Hematopoietic multipotent progenitor cell treated with erythropoietin and hydrocortisone succinate and interleukin-3 and kit ligand, for 15 days (in vitro differentiated cells): ENCODE results near the gene FAM111A.

ENCODE experiments used
- DNase-seq: peaks from one replicate; pipeline ENCODE4 v3.0.0-alpha.2; 2015; ENCODE audit warnings: low spot score

FAM111A gene

DNA sequence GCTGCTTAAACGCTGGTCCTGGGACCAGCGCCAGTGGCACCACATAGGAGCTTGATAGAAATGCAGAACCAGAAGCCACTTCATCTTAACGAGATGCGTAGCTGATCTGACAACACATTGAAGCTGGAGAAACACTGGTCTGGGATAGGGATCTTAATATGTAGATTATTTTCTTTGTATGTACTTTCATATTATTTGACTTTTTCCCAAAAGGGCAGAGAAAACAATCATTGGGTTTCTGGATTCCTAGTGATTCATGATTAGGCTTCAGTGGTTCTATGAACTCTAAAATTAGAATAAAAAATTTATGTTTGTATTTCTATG is 57.7 kb downstream of the FAM111A start:
- DNase-seq: no peak

DNA sequence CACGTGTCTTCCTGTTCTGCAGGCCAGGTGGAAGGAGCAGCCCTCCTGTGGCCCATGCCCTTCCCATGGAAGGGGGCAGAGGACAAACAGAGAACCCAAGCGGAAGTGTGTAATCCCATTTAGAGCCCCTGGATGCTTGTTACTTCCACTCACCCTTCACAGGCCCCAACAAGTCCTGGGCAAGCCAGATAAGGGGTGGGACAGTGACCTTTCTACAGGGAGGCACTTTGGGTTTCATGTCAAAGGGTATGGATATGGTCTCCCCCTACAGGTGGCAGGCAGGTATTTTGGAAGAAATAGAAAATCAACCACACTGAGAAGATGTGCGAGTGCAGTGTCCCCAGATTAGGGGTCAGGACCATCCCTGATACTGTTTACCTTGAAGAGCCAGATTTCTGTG is 58.7 kb downstream of the FAM111A start:
- no peak for DNase-seq
